CD4-positive, alpha-beta memory T cell (primary cell): Measurements from ENCODE around the gene MDGA2. TPM values are rescaled to one million over a fixed set of nuclear protein-coding genes. Genes with fewer than 3 reads are reported as not detected.
A peak's percentile ranks its signal among the peaks of the same experiment; 100 is the strongest.

ENCODE experiments used
- CTCF ChIA-PET: fragments of 350-600 bp; sonication (Branson Sonifier 250); formaldehyde crosslinking; loops from one replicate; lab custom pipeline; 2021; ENCODE audit warnings: inconsistent platforms; ENCODE audit not compliant: partially characterized antibody; lab: Charles Lee
- POLR2A ChIA-PET: fragments of 350-600 bp; sonication (Branson Sonifier 250); formaldehyde crosslinking; loops from one replicate; lab custom pipeline; 2021; ENCODE audit not compliant: partially characterized antibody; lab: Charles Lee
- DNase-seq, 5 donors: peaks; one replicate each; pipeline versions ENCODE4 v3.0.0 to v3.0.0-alpha.2; 2020 to 2022; ENCODE audit warnings: mixed read lengths in 1 of 5
- H3K27ac ChIP-seq: one replicate; pipeline ENCODE4 v1.7.0; 2013; ENCODE audit warnings: low read depth, low read length
- H3K27me3 ChIP-seq: 2 replicates; pipeline ENCODE4 v1.7.0; 2013; ENCODE audit warnings: mild to moderate bottlenecking, low read length, moderate library complexity; ENCODE audit not compliant: insufficient read depth
- H3K36me3 ChIP-seq: 2 replicates; pipeline ENCODE4 v1.7.0; 2013; ENCODE audit warnings: mild to moderate bottlenecking, low read length, moderate library complexity; ENCODE audit not compliant: insufficient read depth
- H3K4me1 ChIP-seq: 2 replicates; pipeline ENCODE4 v1.7.0; 2013; ENCODE audit warnings: mild to moderate bottlenecking, low read length, moderate library complexity; ENCODE audit not compliant: insufficient read depth
- H3K4me3 ChIP-seq, 2 donors: one replicate each; pipeline ENCODE4 v1.7.0; 2013; ENCODE audit warnings: low read length in 2 of 2, mild to moderate bottlenecking in 1 of 2
- H3K9me3 ChIP-seq, 2 donors: one replicate each; pipeline ENCODE4 v1.7.0; 2013; ENCODE audit warnings: low read length in 2 of 2, control low read depth in 1 of 2; ENCODE audit not compliant: control insufficient read depth in 1 of 2
- H3K27ac Mint-ChIP-seq, 7 donors: one replicate each; pipeline ENCODE4 v1.8.0; 2020 to 2021; ENCODE audit warnings: mixed read lengths in 7 of 7, mild to moderate bottlenecking in 6 of 7, inconsistent platforms in 3 of 7, moderate library complexity in 3 of 7
- H3K27me3 Mint-ChIP-seq, 2 donors: one replicate each; pipeline ENCODE4 v1.8.0; 2020 to 2021; ENCODE audit warnings: mixed read lengths in 2 of 2
- H3K36me3 Mint-ChIP-seq, 2 donors: one replicate each; pipeline ENCODE4 v1.8.0; 2020 to 2021; ENCODE audit warnings: mixed read lengths in 2 of 2, inconsistent platforms in 1 of 2, mild to moderate bottlenecking in 1 of 2
- H3K4me1 Mint-ChIP-seq, 4 donors: one replicate each; pipeline ENCODE4 v1.8.0; 2020 to 2021; ENCODE audit warnings: mixed read lengths in 4 of 4, mild to moderate bottlenecking in 1 of 4
- H3K4me3 Mint-ChIP-seq, 8 donors: one replicate each; pipeline ENCODE4 v1.8.0; 2020 to 2021; ENCODE audit warnings: mixed read lengths in 8 of 8, mild to moderate bottlenecking in 7 of 8, moderate library complexity in 6 of 8, inconsistent platforms in 3 of 8
- H3K9me3 Mint-ChIP-seq, 8 donors: one replicate each; pipeline ENCODE4 v1.8.0; 2020 to 2021; ENCODE audit warnings: mixed read lengths in 8 of 8, mild to moderate bottlenecking in 5 of 8, inconsistent platforms in 3 of 8, moderate library complexity in 1 of 8
- intact Hi-C: fragments of 100-400 bp; cut with micrococcal nuclease; formaldehyde crosslinking; loops from one replicate; pipeline ENCODE4 v1.15.1; 2023
- polyA plus RNA-seq, 2 donors: library from polyadenylated mRNA; unstranded; fragments of 300-500 nt; fragmentation: Illumina TruSeq; gene quantifications; one replicate each; pipeline ENCODE4 v1.2.3, GENCODE V29; 2021
- total RNA-seq, 2 experiments: library from RNA; stranded (reverse); gene quantifications; one replicate each; pipeline ENCODE4 v1.2.3, GENCODE V29; 2021

MDGA2 gene
- not detected for total RNA-seq
- not detected for polyA plus RNA-seq

GRCh38 chr14:47675466-47676314 is at the start of gene MDGA2:
Gene MDGA2 (minus strand): TSS chr14:47675605.
- no peaks in the 10 kb centered on the region for H3K27me3 ChIP-seq
- POLR2A ChIA-PET, result no interaction called here
- H3K36me3 Mint-ChIP-seq, result peaks cover 0 to 4% of the 10 kb centered on the region in 2 donors

GRCh38 chr14:47722929-47723693 is 47.7 kb upstream of the MDGA2 start:
- intact Hi-C loops, result no loop called here
- H3K4me3 Mint-ChIP-seq, result no peak overlapping the region

More at GRCh38 chr14:47675466-47676314, at the start of gene MDGA2:
- Histone ChIP-seq H3K4me3 (no peak within 1 kb of the TSS), H3K27ac (no peak within 1 kb of the TSS), H3K9me3 (no peaks in the 10 kb centered on the region), H3K36me3 (no peaks in the 10 kb centered on the region), H3K4me1 (no peaks in the 10 kb centered on the region)
- Mint-ChIP-seq H3K27me3 (peaks cover 18 to 24% of the 10 kb centered on the region in 2 donors), H3K4me3 (peak within 1 kb of the TSS in 1 of 8 donors; percentile 36), H3K9me3 (peaks cover 0 to 14% (median 4%) of the 10 kb centered on the region in 8 donors), H3K4me1 (peaks cover 1 to 10% (median 4%) of the 10 kb centered on the region in 4 donors), H3K27ac (peak within 1 kb of the TSS in 1 of 7 donors; percentile 53)
- DNase-seq, result no peak
- CTCF ChIA-PET, result no interaction called here
- intact Hi-C loops, result no loop called here

GRCh38 chr14:47720281-47720680 is 44.9 kb upstream of the MDGA2 start:
- ChIA-PET CTCF (no interaction called here), POLR2A (no interaction called here)
- no peak overlapping the region for H3K4me3 Mint-ChIP-seq
- Histone ChIP-seq H3K27ac (no peak overlapping the region), H3K4me1 (no peaks in the 10 kb centered on the region), H3K9me3 (no peaks in the 10 kb centered on the region), H3K27me3 (no peaks in the 10 kb centered on the region), H3K36me3 (no peaks in the 10 kb centered on the region), H3K4me3 (no peak overlapping the region)
- no peak for DNase-seq
- H3K36me3 Mint-ChIP-seq, result no peaks in the 10 kb centered on the region
- H3K27me3 Mint-ChIP-seq, result no peaks in the 10 kb centered on the region
- no peaks in the 10 kb centered on the region for H3K4me1 Mint-ChIP-seq
- intact Hi-C loops, result no loop called here
- H3K27ac Mint-ChIP-seq, result no peak overlapping the region
- H3K9me3 Mint-ChIP-seq, result peaks cover 0 to 18% (median 4%) of the 10 kb centered on the region in 8 donors

More at GRCh38 chr14:47722929-47723693, 47.7 kb upstream of the MDGA2 start:
- H3K9me3 ChIP-seq, result no peaks in the 10 kb centered on the region
- peaks cover 0 to 9% (median 0%) of the 10 kb centered on the region in 8 donors for H3K9me3 Mint-ChIP-seq
- no peak overlapping the region for H3K4me3 ChIP-seq
- no peaks in the 10 kb centered on the region for H3K36me3 ChIP-seq
- no peak overlapping the region for H3K27ac Mint-ChIP-seq
- H3K27ac ChIP-seq, result no peak overlapping the region
- H3K4me1 ChIP-seq, result no peaks in the 10 kb centered on the region
- H3K36me3 Mint-ChIP-seq, result no peaks in the 10 kb centered on the region
- H3K27me3 Mint-ChIP-seq, result no peaks in the 10 kb centered on the region
- ChIA-PET POLR2A (no interaction called here), CTCF (no interaction called here)
- H3K4me1 Mint-ChIP-seq, result no peaks in the 10 kb centered on the region
- H3K27me3 ChIP-seq, result no peaks in the 10 kb centered on the region
- no peak for DNase-seq

GRCh38 chr14:47715330-47715729 is 39.9 kb upstream of the MDGA2 start:
- no peak overlapping the region for H3K27ac Mint-ChIP-seq
- no peak overlapping the region for H3K27ac ChIP-seq
- no peak overlapping the region for H3K4me3 Mint-ChIP-seq
- CTCF ChIA-PET, result no interaction called here
- DNase-seq, result no peak
- peaks cover 0 to 4% of the 10 kb centered on the region in 2 donors for H3K9me3 ChIP-seq
- H3K36me3 Mint-ChIP-seq, result no peaks in the 10 kb centered on the region
- H3K9me3 Mint-ChIP-seq, result peaks cover 0 to 18% (median 4%) of the 10 kb centered on the region in 8 donors
- no peaks in the 10 kb centered on the region for H3K4me1 Mint-ChIP-seq
- no peaks in the 10 kb centered on the region for H3K36me3 ChIP-seq
- no peaks in the 10 kb centered on the region for H3K4me1 ChIP-seq
- H3K27me3 ChIP-seq, result no peaks in the 10 kb centered on the region
- intact Hi-C loops, result no loop called here
- POLR2A ChIA-PET, result no interaction called here
- no peak overlapping the region for H3K4me3 ChIP-seq
- no peaks in the 10 kb centered on the region for H3K27me3 Mint-ChIP-seq

- DNase-seq, result no peak
- H3K27ac Mint-ChIP-seq, result no peak overlapping the region
- Histone ChIP-seq H3K27me3 (no peaks in the 10 kb centered on the region), H3K9me3 (peaks cover 0 to 4% of the 10 kb centered on the region in 2 donors), H3K27ac (no peak overlapping the region), H3K36me3 (no peaks in the 10 kb centered on the region), H3K4me1 (no peaks in the 10 kb centered on the region), H3K4me3 (no peak overlapping the region)
- H3K27me3 Mint-ChIP-seq, result no peaks in the 10 kb centered on the region
- H3K9me3 Mint-ChIP-seq, result peaks cover 0 to 9% (median 5%) of the 10 kb centered on the region in 8 donors
- intact Hi-C loops, result no loop called here
- ChIA-PET POLR2A (no interaction called here), CTCF (no interaction called here)
- H3K4me3 Mint-ChIP-seq, result no peak overlapping the region
- no peaks in the 10 kb centered on the region for H3K4me1 Mint-ChIP-seq
- H3K36me3 Mint-ChIP-seq, result no peaks in the 10 kb centered on the region
Measured at GRCh38 chr14:47710581-47710980, 35.2 kb upstream of the MDGA2 start.

- Mint-ChIP-seq H3K36me3 (no peaks in the 10 kb centered on the region), H3K27me3 (no peaks in the 10 kb centered on the region), H3K27ac (no peak overlapping the region), H3K4me1 (no peaks in the 10 kb centered on the region), H3K9me3 (peaks cover 2 to 19% (median 7%) of the 10 kb centered on the region in 8 donors), H3K4me3 (no peak overlapping the region)
- intact Hi-C loops, result no loop called here
- Histone ChIP-seq H3K27me3 (no peaks in the 10 kb centered on the region), H3K4me1 (no peaks in the 10 kb centered on the region), H3K9me3 (no peaks in the 10 kb centered on the region), H3K36me3 (no peaks in the 10 kb centered on the region), H3K27ac (no peak overlapping the region), H3K4me3 (no peak overlapping the region)
- ChIA-PET POLR2A (no interaction called here), CTCF (no interaction called here)
- DNase-seq, result no peak
Measured at GRCh38 chr14:47705683-47706082, 30.3 kb upstream of the MDGA2 start.

- POLR2A ChIA-PET, result no interaction called here
Measured at GRCh38 chr14:47691829-47692228, 16.4 kb upstream of the MDGA2 start.

More at GRCh38 chr14:47691829-47692228, 16.4 kb upstream of the MDGA2 start:
- peaks cover 2 to 11% (median 7%) of the 10 kb centered on the region in 8 donors for H3K9me3 Mint-ChIP-seq
- Histone ChIP-seq H3K36me3 (no peaks in the 10 kb centered on the region), H3K4me1 (no peaks in the 10 kb centered on the region), H3K9me3 (no peaks in the 10 kb centered on the region), H3K27ac (no peak overlapping the region), H3K27me3 (no peaks in the 10 kb centered on the region), H3K4me3 (no peak overlapping the region)
- H3K27ac Mint-ChIP-seq, result no peak overlapping the region
- CTCF ChIA-PET, result no interaction called here
- DNase-seq, result no peak
- intact Hi-C loops, result no loop called here
- peaks cover 0 to 2% of the 10 kb centered on the region in 2 donors for H3K27me3 Mint-ChIP-seq
- H3K4me3 Mint-ChIP-seq, result no peak overlapping the region
- H3K36me3 Mint-ChIP-seq, result no peaks in the 10 kb centered on the region
- no peaks in the 10 kb centered on the region for H3K4me1 Mint-ChIP-seq
